GM12891 (cell line): ENCODE measurements around the gene ITGAX.

ENCODE experiments used
- PAX5 ChIP-seq: IDR thresholded peaks from 2 replicates; pipeline ENCODE4 v1.6.1; 2011; ENCODE audit warnings: low read length, moderate library complexity, mild to moderate bottlenecking; ENCODE audit not compliant: insufficient read depth, severe bottlenecking
- POLR2A ChIP-seq: IDR thresholded peaks from 2 replicates; pipeline ENCODE4 v1.6.1; 2011; ENCODE audit warnings: low read depth, low read length, control low read depth
- POLR2AphosphoS5 ChIP-seq: IDR thresholded peaks from 2 replicates; pipeline ENCODE4 v1.6.1; 2011; ENCODE audit warnings: low read depth, low read length, control low read depth
- POU2F2 ChIP-seq: IDR thresholded peaks from 2 replicates; pipeline ENCODE4 v1.6.1; 2011; ENCODE audit warnings: low read depth, mild to moderate bottlenecking, control low read depth, low read length, moderate library complexity
- SPI1 ChIP-seq: IDR thresholded peaks from 2 replicates; pipeline ENCODE4 v1.6.1; 2011; ENCODE audit warnings: low read depth, low read length, control low read depth
- TAF1 ChIP-seq: IDR thresholded peaks from 2 replicates; pipeline ENCODE4 v1.6.1; 2011; ENCODE audit warnings: low read depth, low read length, control low read depth

- TF ChIP-seq POLR2AphosphoS5 (no peak), POLR2A (no peak), TAF1 (no peak), PAX5 (no peak), SPI1 (no peak), POU2F2 (no peak)
These were observed 29.8 kb upstream of the ITGAX start for GRCh38 chr16:31325171-31325570.
